GM21529 (cell line): ENCODE results near the gene PAPSS1.

Experiments
- ATAC-seq: cut with Tn5 transposase; IDR thresholded peaks from one replicate; pipeline ENCODE4 v1.9.1; 2021; ENCODE audit not compliant: unreplicated experiment

The PAPSS1 gene

GRCh38 chr4:107630185-107630705 lies 89.8 kb downstream of the PAPSS1 start:
- no peak for ATAC-seq

GRCh38 chr4:107629318-107629717 lies 90.7 kb downstream of the PAPSS1 start:
- no peak for ATAC-seq

GRCh38 chr4:107625391-107625902 lies 94.6 kb downstream of the PAPSS1 start:
- no peak for ATAC-seq

GRCh38 chr4:107624024-107624423 lies 96.0 kb downstream of the PAPSS1 start:
- no peak for ATAC-seq

GRCh38 chr4:107622006-107622405 lies 98.0 kb downstream of the PAPSS1 start:
- ATAC-seq: no peak

DNA sequence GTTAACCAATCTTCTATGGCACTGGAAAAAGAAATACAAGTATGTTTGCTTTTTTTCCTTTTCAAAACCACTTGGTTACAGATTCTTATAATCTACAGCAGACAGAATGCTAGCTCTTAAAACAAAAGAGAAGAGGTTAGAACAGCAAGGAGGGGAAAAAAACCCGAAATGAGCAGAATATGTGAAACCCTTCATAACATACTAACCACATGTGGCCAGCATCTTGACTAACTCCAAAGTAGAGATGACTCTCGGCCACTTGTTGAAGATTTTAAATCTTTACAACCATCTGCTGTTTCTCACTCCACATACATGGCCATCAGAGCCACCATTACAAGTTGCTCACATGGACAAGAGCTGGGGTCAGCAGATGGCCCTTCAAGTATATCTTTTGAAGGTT lies 100.3 kb downstream of the PAPSS1 start:
- ATAC-seq: no peak

- ATAC-seq: no peak
Observed at GRCh38 chr4:107619066-107619465, 101.0 kb downstream of the PAPSS1 start.

- ATAC-seq: no peak
Observed at GRCh38 chr4:107618656-107619055, 101.4 kb downstream of the PAPSS1 start.

- ATAC-seq: no peak
Observed at GRCh38 chr4:107616838-107617389, 103.1 kb downstream of the PAPSS1 start.

- no peak for ATAC-seq
Observed at GRCh38 chr4:107615809-107616208, 104.2 kb downstream of the PAPSS1 start.

DNA sequence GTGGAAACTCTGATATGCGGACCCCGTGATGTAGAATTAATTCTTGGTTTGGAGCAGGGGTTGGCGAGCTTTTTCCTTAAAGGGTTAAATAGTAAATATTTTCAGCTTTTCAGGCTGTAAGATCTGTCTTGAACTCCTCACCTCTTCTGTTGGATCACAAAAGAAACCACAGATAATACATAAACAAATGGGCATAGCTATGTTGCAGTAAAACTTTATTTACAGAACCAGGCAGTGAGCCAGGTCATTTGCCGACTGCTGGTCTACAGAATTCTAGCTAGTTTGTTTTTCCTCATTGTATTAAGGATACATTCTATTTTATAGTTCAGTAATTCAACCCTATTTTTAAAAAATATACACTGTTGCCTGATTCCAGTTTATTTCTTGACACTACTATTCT lies 116.6 kb downstream of the PAPSS1 start:
- ATAC-seq: no peak

GRCh38 chr4:107600983-107601382 lies 119.1 kb downstream of the PAPSS1 start:
- ATAC-seq: no peak

DNA sequence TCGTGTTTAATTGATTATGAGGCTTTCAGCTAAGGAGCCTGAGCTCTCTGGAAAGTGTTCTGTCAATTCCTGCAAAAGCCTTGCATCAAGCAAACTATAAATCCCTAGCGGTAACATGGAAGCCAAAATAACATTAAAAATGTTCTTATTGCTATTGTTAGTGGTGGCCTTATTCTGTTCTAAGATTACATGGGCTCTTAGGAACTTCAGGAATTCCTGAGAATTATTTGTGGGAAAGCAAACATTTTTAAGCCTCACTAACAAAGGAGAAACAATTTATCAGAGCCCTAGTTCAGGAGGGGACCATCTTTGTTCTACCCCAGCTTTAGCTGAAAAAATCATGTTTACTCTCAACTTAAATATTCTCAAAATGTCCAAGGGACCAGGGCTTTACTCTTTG lies 119.6 kb downstream of the PAPSS1 start:
- no peak for ATAC-seq

GRCh38 chr4:107599841-107600240 lies 120.2 kb downstream of the PAPSS1 start:
- ATAC-seq: no peak

DNA sequence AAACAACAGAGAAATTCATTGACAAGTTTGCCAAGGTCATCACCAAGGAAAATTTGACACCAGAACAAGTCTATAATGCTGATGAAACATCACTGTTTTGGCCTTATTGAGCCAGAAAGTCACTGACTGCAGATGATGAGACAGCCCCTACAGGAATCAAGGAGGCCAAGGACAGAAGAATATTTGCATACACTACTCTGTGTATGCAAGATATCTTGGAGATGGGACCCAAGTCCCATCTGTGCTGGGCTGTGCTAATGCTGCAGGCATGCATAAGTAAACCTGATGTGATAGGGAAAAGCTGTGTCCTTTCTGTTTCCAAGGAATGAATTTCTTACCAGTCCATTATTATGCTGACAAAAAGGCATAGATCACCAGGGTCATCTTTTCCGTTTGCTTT lies 126.8 kb downstream of the PAPSS1 start:
- ATAC-seq: no peak

DNA sequence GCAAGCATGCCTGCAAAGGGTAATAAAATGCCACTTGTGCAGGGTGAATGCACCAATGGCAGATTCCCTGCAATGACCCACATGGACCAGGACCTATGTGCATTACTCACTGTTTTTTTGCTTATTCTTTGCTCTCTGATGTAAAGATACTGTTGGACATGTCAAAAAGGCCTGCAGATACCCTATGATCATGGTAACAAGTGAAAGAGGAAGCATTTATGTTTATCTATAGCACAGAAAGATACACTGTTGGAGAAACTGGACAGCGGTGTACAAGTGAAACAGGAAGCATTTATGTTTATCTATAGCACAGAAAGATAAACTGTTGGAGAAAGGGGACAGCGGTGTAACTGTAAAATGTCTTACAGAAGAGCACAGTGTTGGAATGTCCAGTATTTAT lies 127.5 kb downstream of the PAPSS1 start:
- peak; percentile 91 for ATAC-seq

DNA sequence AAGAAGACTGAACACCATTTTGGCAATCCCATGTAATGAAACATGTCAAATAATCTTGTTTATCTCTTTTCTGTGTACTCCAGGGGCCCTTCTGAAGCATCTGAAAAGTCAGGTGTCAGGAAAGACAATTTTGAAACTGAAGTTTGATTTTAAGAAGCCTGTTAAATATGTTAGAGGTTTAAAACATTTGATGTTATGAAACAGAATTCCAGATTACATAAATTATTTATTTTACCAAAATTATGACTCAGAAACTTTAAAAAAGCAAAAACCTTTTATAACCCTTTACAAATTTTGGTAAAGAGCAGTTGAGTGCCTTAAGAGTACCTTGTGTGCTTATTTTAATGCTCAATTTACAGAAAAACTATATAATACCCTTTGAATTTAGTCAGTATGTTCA lies 130.8 kb downstream of the PAPSS1 start:
- no peak for ATAC-seq

GRCh38 chr4:107586371-107586770 lies 133.7 kb downstream of the PAPSS1 start:
- no peak for ATAC-seq

- ATAC-seq: no peak
Observed at GRCh38 chr4:107579099-107579498, 140.9 kb downstream of the PAPSS1 start.

DNA sequence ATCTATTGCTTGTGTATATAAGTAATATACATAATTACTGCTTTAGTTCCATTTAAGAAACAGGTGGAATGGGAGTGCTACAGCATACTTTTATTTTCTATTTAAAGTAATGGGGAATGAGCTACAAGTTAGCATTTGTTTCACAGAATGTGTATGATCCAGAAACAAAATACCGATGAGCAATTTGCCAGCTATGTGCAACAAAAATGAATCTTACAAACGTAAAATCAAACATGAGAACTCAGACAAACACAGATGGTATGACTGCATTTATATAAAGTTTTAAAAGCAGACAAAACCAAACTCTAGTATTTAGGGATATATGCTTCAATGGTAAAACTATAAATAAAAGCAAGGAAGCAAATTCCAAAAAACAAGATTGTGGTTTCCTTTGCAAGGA lies 141.7 kb downstream of the PAPSS1 start:
- no peak for ATAC-seq

GRCh38 chr4:107577743-107578142 lies 142.3 kb downstream of the PAPSS1 start:
- no peak for ATAC-seq

DNA sequence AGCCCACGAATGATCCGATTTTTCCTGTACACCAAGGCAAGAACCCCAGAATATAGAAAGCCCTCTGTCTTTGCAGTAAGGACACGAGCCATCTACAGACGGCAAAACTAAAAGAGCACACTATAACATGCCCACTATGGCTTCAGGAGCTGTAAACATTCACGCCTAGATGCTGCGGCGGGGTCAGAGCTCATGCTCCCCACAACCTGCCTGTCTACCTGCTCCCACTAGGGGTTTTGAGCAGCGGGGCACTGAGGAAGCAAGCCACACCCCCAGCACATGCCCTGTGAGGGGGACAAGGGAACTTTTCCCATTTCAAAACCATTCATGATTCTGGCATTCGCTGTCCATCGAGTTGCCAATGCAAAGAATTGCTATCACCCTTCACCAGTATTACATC lies 144.8 kb downstream of the PAPSS1 start:
- ATAC-seq: no peak

DNA sequence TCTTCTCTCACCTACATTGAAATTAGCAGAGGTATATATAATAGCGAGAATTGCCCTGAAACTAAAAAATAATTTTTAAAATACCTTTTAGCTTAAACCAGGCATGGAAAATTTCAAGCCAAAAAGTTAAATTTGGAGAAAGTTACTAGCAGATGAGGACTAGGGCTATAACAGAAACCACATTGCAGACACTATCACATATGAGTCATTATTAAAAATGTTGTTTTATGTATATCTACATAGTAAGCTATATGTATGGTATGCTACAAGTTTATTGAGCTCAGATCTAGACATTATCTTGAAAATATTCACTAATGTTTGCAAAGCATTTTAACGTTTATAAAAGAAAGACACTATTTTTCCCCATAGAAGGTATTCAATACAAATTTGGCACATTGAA lies 147.8 kb downstream of the PAPSS1 start:
- no peak for ATAC-seq
